IMR-90 (cell line): ENCODE data around the gene SH3RF1. TPM values are rescaled to one million over a fixed set of nuclear protein-coding genes. Genes with fewer than 3 reads are reported as not detected.

Experiments
- ATAC-seq: fragments of 200-7000 bp; cut with Tn5 transposase; 2 replicates; pipeline ENCODE4 v1.9.1; 2020; ENCODE audit warnings: low read depth, mild to moderate bottlenecking, moderate library complexity
- BruUV-seq: library from RNA; stranded (reverse); fragments of 400-500 nt; replicated peaks from 2 replicates; lab custom pipeline; 2021; lab: Mats Ljungman, UMichigan
- CTCF ChIA-PET: fragments of 300-600 bp; formaldehyde crosslinking; extraction: SDS; loops from one replicate; lab custom pipeline; 2021; ENCODE audit warnings: antibody characterized with exemption; lab: Yijun Ruan, JAX
- POLR2A ChIA-PET: fragments of 300-600 bp; sonication (Branson Sonifier 250); formaldehyde crosslinking; loops from one replicate; lab custom pipeline; 2022; ENCODE audit warnings: antibody characterized with exemption; ENCODE audit not compliant: unreplicated experiment; lab: Charles Lee
- DNase-seq: peaks from one replicate; pipeline ENCODE4 v3.0.0; 2013
- H2AFZ ChIP-seq: replicated peaks from 2 replicates; pipeline ENCODE3; 2013; ENCODE audit warnings: low read length, mild to moderate bottlenecking; ENCODE audit not compliant: poor library complexity
- H2AK5ac ChIP-seq: 2 replicates; pipeline ENCODE4 v1.6.1; 2013; ENCODE audit warnings: low read depth, low read length, inconsistent platforms
- H2AK9ac ChIP-seq: replicated peaks from 2 replicates; pipeline ENCODE3; 2013; ENCODE audit warnings: mild to moderate bottlenecking, low read depth, low read length, moderate library complexity; ENCODE audit not compliant: poor library complexity
- H2BK120ac ChIP-seq: 2 replicates; pipeline ENCODE4 v1.6.1; 2013; ENCODE audit warnings: low read depth, low read length, inconsistent platforms
- H2BK15ac ChIP-seq: 3 replicates; pipeline ENCODE4 v1.6.1; 2013; ENCODE audit warnings: low read depth, low read length, inconsistent platforms
- H2BK20ac ChIP-seq: 2 replicates; pipeline ENCODE4 v1.6.1; 2013; ENCODE audit warnings: low read depth, mild to moderate bottlenecking, inconsistent platforms, low read length, moderate library complexity
- H2BK5ac ChIP-seq: 2 replicates; pipeline ENCODE4 v1.6.1; 2013; ENCODE audit warnings: mild to moderate bottlenecking, low read depth, low read length, inconsistent platforms; ENCODE audit not compliant: poor library complexity, severe bottlenecking
- H3K14ac ChIP-seq: replicated peaks from 2 replicates; pipeline ENCODE4 v1.6.1; 2013; ENCODE audit warnings: low read depth, low read length, inconsistent platforms
- H3K18ac ChIP-seq: 2 replicates; pipeline ENCODE4 v1.6.1; 2013; ENCODE audit warnings: low read depth, low read length, control low read depth
- H3K23ac ChIP-seq: 2 replicates; pipeline ENCODE4 v1.6.1; 2013; ENCODE audit warnings: low read depth, low read length, inconsistent platforms
- H3K27ac ChIP-seq: 2 replicates; pipeline ENCODE4 v1.5.1; 2013; ENCODE audit warnings: mild to moderate bottlenecking, control low read depth, low read length; ENCODE audit not compliant: insufficient read depth
- H3K27me3 ChIP-seq: 2 replicates; pipeline ENCODE4 v1.6.1; 2013; ENCODE audit warnings: low read length; ENCODE audit not compliant: control insufficient read depth, insufficient read depth
- H3K36me3 ChIP-seq: 2 replicates; pipeline ENCODE4 v1.6.1; 2013; ENCODE audit warnings: low read length, mixed read lengths; ENCODE audit not compliant: control insufficient read depth, insufficient read depth
- H3K4ac ChIP-seq: 2 replicates; pipeline ENCODE4 v1.6.1; 2013; ENCODE audit warnings: low read depth, low read length, inconsistent platforms
- H3K4me1 ChIP-seq: 2 replicates; pipeline ENCODE4 v1.6.1; 2013; ENCODE audit warnings: low read length, mixed read lengths; ENCODE audit not compliant: control insufficient read depth, insufficient read depth
- H3K4me2 ChIP-seq: 2 replicates; pipeline ENCODE4 v1.6.1; 2013; ENCODE audit warnings: low read depth, mild to moderate bottlenecking, control low read depth, low read length, moderate library complexity
- H3K4me3 ChIP-seq: 2 replicates; pipeline ENCODE4 v1.5.1; 2013; ENCODE audit warnings: low read depth, mild to moderate bottlenecking, control low read depth, low read length, moderate library complexity; ENCODE audit not compliant: insufficient read depth
- H3K56ac ChIP-seq: 2 replicates; pipeline ENCODE4 v1.6.1; 2013; ENCODE audit warnings: low read length, inconsistent platforms; ENCODE audit not compliant: insufficient read depth; ENCODE audit errors: extremely low read depth
- H3K79me1 ChIP-seq, 2 experiments: 2 replicates each; pipeline ENCODE4 v1.6.1; 2013; ENCODE audit warnings: low read length in 2 of 2, inconsistent platforms in 1 of 2, low read depth in 1 of 2
- H3K9ac ChIP-seq: 2 replicates; pipeline ENCODE4 v1.6.1; 2013; ENCODE audit warnings: low read depth, low read length, control low read depth
- H3K9me1 ChIP-seq: 2 replicates; pipeline ENCODE4 v1.6.1; 2013; ENCODE audit warnings: low read length, inconsistent platforms; ENCODE audit not compliant: insufficient read depth
- H3K9me3 ChIP-seq: 2 replicates; pipeline ENCODE4 v1.6.1; 2013; ENCODE audit warnings: low read length; ENCODE audit not compliant: control insufficient read depth, insufficient read depth
- H4K20me1 ChIP-seq: 2 replicates; pipeline ENCODE4 v1.6.1; 2013; ENCODE audit warnings: low read length, inconsistent platforms; ENCODE audit not compliant: insufficient read depth
- H4K5ac ChIP-seq: 2 replicates; pipeline ENCODE4 v1.6.1; 2013; ENCODE audit warnings: mild to moderate bottlenecking, low read depth, low read length, control low read depth
- H4K8ac ChIP-seq, 2 experiments: 2 replicates each; pipeline ENCODE4 v1.6.1; 2013; ENCODE audit warnings: low read depth in 2 of 2, low read length in 2 of 2, control low read depth in 1 of 2, inconsistent platforms in 1 of 2
- H4K91ac ChIP-seq: 2 replicates; pipeline ENCODE4 v1.6.1; 2013; ENCODE audit warnings: low read depth, low read length, inconsistent platforms; ENCODE audit not compliant: insufficient read depth
- CEBPB ChIP-seq: IDR thresholded peaks from 2 replicates; pipeline ENCODE4 v1.6.1; 2012; ENCODE audit warnings: low read depth, low read length, improper control_type of control experiment
- CHD1 ChIP-seq: IDR thresholded peaks from 2 replicates; pipeline ENCODE4 v1.6.1; 2012; ENCODE audit warnings: low read depth, low read length, improper control_type of control experiment
- CTCF ChIP-seq: conservative IDR thresholded peaks from 2 replicates; pipeline ENCODE4 v1.5.1; 2012; ENCODE audit warnings: mild to moderate bottlenecking, low read depth, low read length, improper control_type of control experiment
- ELK1 ChIP-seq: fragments of 150-350 bp; IDR thresholded peaks from 2 replicates; pipeline ENCODE4 v1.6.1; 2016; ENCODE audit warnings: low read depth, mild to moderate bottlenecking, low read length, moderate library complexity, borderline replicate concordance
- FOS ChIP-seq: fragments of 150-350 bp; IDR thresholded peaks from 2 replicates; pipeline ENCODE4 v1.6.1; 2016; ENCODE audit warnings: low read depth, low read length
- MAFK ChIP-seq: IDR thresholded peaks from 2 replicates; pipeline ENCODE4 v1.6.1; 2012; ENCODE audit warnings: low read depth, low read length, improper control_type of control experiment
- POLR2A ChIP-seq: IDR thresholded peaks from 2 replicates; pipeline ENCODE4 v1.6.1; 2012; ENCODE audit warnings: mild to moderate bottlenecking, low read depth, low read length
- RFX5 ChIP-seq: IDR thresholded peaks from 2 replicates; pipeline ENCODE4 v1.8.0; 2012; ENCODE audit warnings: low read depth, mild to moderate bottlenecking, low read length, moderate library complexity
- WGBS, 2 experiments: methylation state at CpG; one replicate each; pipeline versions ENCODE4 v1.1.5 to v1.1.7; 2013; ENCODE audit warnings: missing lambda C conversion rate in 2 of 2; ENCODE audit not compliant: insufficient read length in 1 of 2; ENCODE audit errors: extremely low coverage in 2 of 2; 5-methylcytosine and 5-hydroxymethylcytosine counted together
- dilution Hi-C: fragments of 300-500 bp; cut with HindIII; formaldehyde crosslinking; loops from one replicate; pipeline ENCODE4 v1.14.3; 2018; ENCODE audit warnings: low sequenced_read_pairs; ENCODE audit not compliant: unreplicated experiment
- in situ Hi-C: fragments of 300-500 bp; cut with MboI; formaldehyde crosslinking; loops from 3 replicates; pipeline ENCODE4 v1.14.3; 2019; ENCODE audit warnings: low sequenced_read_pairs, inconsistent platforms, mixed read lengths
- intact Hi-C: fragments of 100-400 bp; cut with micrococcal nuclease; formaldehyde crosslinking; loops from 2 replicates; pipeline ENCODE4 v1.10.0; 2022
- polyA plus RNA-seq, 3 experiments: library from polyadenylated mRNA; depleted of rRNA; stranded (reverse); fragments of >200 nt; gene quantifications; 2 replicates each; pipeline ENCODE4 v1.2.3, GENCODE V29; 2012; ENCODE audit warnings: low replicate concordance in 1 of 3
- total RNA-seq: library from RNA; depleted of rRNA; stranded (reverse); fragments of >200 nt; gene quantifications from 2 replicates; pipeline ENCODE4 v1.2.3, GENCODE V29; 2012

Gene SH3RF1
- total and polyA plus RNA-seq, 2 of the 4 experiments (the other 2 are of a cell fraction): 22.0 to 29.8 TPM

- ChIA-PET CTCF (no interaction called here), POLR2A (no interaction called here)
- Histone ChIP-seq H4K8ac (no peak overlapping the region), H2AK9ac (no peak overlapping the region), H3K4me1 (peaks cover 18% of the 10 kb centered on the region), H3K4me2 (0 out of 2 replicates have a peak overlapping the region, but pooled peaks have one; percentile 36), H2BK120ac (no peak overlapping the region), H2AFZ (no peak overlapping the region), H4K91ac (no peak overlapping the region), H3K56ac (no peak overlapping the region), H2BK5ac (peak overlapping the region; percentile 10), H3K79me1 (peaks cover 23 to 70% of the 10 kb centered on the region in 2 experiments), H4K5ac (no peak overlapping the region), H3K18ac (no peak overlapping the region), H2BK20ac (no peak overlapping the region), H3K27me3 (no peaks in the 10 kb centered on the region), H3K36me3 (no peaks in the 10 kb centered on the region; the same call in 1 of the 2 replicates), H4K20me1 (peaks cover 74% of the 10 kb centered on the region), H2AK5ac (no peak overlapping the region), H3K27ac (no peak overlapping the region), H3K9me1 (peaks cover 18% of the 10 kb centered on the region), H3K9ac (no peak overlapping the region), H2BK15ac (no peak overlapping the region), H3K4me3 (no peak overlapping the region), H3K9me3 (no peaks in the 10 kb centered on the region), H3K4ac (no peak overlapping the region), H3K23ac (no peak overlapping the region), H3K14ac (no peak overlapping the region)
- in situ Hi-C loops: no loop called here
- intact Hi-C loops: no loop called here
- WGBS, 2 experiments: 0% methylated on average over 1 of the region's 7 CpGs; no CpG with 5 or more reads in 1 of the 2 experiments
- DNase-seq: peak; percentile 47
- TF ChIP-seq CHD1 (no peak), CTCF (no peak), CEBPB (no peak), FOS (no peak), ELK1 (no peak), POLR2A (no peak), MAFK (no peak), RFX5 (no peak)
- no peak for ATAC-seq
- no TSS peak for BruUV-seq
- dilution Hi-C loops: no loop called here
Observed at GRCh38 chr4:169239221-169239905, 31.4 kb downstream of the SH3RF1 start.
